ENCODE data around the gene MTOR. TPM values are rescaled to one million over a fixed set of nuclear protein-coding genes. Genes with fewer than 3 reads are reported as not detected.

Gene MTOR
- total RNA-seq, 1 experiment from 2014 or later: 30.0 TPM

DNA sequence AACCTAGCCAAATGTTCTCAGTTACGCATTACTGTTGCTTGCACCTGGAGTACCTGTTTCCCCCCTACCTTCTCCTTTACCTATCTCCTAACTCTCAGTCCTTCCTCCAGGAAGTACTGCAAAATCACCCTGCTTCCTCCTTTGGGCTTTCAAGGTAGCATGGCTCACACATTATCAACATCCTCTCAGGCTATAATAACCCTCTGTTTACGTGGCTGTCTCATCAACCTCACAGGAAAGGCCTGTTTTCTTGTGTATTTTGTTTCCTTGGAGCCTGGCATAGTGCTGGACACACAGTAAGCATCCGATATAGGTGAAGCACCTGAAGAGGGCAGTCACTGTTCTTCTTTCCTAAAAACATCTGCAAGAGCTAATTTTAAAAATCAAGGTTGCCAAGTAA lies 105.9 kb downstream of the MTOR start:
- no peak for DNase-seq (ENCODE audit: extremely low read depth, low read depth)

- DNase-seq (ENCODE audit: extremely low read depth, low read depth): no peak
Observed at GRCh38 chr1:11153184-11153583, 109.2 kb downstream of the MTOR start.

GRCh38 chr1:11152755-11153154 lies 109.6 kb downstream of the MTOR start:
- DNase-seq (ENCODE audit: extremely low read depth, low read depth): no peak

DNA sequence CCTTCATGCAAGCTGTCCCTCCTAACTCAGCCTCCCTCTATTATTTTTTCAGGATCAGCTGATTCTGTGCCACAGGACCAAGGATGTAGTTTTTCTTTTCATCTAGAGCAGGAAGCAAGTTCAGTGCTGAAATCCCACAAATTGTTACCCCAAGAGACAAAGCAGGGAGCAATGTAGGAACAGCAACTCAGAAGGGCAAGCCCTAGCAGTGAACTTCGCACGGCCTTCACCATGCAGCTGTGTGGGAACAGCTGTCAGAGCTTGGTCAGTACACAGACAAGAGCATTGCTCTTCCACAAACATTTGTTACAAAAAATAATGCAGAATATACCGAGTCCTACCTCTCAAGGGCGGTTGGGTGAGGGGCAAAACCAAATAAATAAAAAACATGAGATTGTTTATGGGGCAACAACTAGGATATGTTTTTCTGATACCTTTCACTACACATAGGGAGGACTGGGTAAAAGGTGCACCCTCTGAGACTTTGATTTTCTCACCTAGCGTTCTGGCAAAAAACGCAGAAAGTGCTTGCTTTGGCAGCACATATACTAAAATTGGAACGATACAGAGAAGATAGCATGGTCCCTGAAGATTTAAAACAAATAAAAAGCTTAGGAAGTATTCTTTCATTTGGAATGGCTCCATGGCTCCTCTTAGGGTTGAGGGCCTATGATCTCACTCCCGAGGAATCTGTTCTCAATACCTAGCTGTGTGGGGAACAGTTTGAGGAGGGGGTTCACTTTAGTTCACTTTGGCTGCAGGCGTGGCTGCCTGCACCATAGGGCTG lies 110.3 kb downstream of the MTOR start:
- no peak for DNase-seq (ENCODE audit: extremely low read depth, low read depth)

- DNase-seq (ENCODE audit: extremely low read depth, low read depth): no peak
Observed at GRCh38 chr1:11151114-11151513, 111.2 kb downstream of the MTOR start.

DNA sequence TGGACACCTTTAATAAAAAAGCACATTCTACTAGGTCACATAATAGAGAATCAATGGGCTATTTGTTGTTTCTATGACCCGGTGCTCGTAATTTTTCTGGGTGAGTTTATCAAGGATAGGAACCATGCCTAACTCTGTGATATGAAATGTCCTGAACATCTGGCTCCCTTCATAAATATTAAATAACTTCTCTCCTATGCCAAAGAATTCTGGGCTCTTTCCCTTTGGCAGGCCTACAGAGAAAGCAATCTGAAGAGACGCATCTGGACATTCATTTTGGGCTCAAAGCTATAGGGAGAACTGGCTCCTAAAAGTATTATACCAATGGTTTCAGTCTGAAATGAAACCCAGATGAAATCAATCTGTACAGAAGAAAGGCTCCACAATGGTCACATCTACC lies 112.0 kb downstream of the MTOR start:
- no peak for DNase-seq (ENCODE audit: extremely low read depth, low read depth)

DNA sequence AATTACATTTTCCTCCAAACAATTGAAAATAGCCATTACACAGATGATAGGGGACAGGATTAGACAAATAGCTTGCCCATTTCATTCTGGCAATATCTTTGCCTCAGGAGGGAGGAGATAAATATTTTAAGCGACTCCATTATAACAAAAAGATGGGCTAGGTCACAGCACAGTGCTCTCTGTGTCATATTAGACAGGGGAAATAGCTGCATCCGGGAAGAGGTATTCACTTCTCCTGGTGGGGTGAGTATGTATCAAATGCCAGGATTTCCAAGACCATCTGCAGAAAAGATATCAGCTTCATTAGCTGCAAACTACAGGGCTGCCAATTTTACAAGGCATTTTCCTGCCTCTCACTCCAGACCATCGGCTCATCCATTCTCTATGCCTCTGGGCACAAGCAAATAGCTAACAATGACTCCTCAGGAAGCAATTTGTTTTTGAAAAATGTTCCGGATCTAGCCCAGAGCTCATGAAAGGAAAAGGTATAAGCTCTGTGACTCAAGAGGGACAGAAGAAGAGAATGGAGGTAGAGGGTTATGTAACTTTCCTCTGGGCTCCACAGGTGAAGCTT lies 115.1 kb downstream of the MTOR start:
- no peak for DNase-seq (ENCODE audit: extremely low read depth, low read depth)

DNA sequence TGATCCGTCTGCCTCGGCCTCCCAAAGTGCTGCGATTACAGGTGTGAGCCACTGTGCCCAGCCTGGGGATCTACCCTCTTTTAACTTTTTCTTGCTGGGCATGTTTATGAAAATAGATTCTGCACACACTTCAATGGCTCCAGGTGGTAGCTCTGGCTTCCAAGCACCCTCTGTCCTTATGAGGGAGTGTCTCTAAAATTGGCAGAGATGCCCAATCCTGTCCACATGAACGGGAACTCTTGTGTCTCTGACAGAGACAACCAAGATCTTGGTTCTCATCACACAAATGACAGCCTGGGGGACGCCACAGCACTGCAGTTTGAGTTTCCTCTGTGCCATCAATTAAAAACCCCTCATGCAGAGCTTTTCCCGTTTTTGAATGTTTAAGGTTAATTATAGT lies 116.6 kb downstream of the MTOR start:
- no peak for DNase-seq (ENCODE audit: extremely low read depth, low read depth)

DNA sequence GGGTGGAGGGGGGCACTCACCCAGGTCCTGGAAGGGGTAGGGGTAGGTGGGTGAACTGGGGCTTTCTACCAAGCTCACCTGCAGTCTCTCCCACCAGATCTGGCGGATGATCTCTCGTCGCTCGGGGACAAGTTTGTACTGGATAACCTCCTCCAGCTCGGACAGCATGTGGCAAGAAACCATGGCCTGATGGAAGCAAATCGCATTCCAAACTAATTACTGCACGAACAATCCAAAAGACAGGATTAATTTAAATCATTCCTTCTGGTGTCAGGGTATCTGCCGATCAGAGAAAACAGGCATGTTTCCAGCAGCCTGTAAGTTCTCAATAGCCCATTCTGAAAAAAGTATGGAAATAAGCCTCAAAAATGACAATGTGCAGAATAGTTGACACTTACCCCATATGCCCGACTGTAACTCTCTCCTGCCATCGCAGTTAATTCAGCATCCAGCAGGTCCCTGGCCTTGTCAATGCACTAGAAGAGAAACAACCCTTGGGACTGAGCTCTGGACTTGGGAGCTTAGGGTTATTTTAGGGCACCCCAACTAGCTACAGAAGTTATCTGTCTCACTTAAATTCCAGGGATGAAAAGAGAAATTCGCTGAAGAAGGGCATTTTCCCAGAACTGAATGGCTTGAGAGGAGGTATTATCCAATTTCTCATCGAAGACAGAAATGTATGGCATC lies 117.6 kb downstream of the MTOR start:
- DNase-seq (ENCODE audit: extremely low read depth, low read depth): no peak

GRCh38 chr1:11143907-11144306 lies 118.4 kb downstream of the MTOR start:
- no peak for DNase-seq (ENCODE audit: extremely low read depth, low read depth)

DNA sequence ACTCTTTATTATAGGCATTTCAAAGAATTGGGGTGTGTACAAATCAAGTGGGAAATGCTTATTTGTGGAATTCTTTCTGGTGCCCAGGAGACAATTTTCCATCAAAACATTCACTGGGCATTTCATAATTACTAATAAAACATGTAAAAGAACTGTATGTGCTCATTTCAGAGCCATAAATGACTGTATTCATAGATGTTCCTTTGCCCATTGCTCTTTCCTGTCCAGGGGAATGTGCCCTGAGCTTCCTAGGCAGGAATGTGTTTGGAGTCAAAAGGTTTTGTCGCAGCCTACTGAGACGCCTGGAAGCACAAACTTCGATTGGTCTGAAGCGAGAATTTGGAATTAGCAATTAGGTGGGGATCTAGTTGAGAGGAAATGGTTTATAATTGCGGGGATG lies 119.0 kb downstream of the MTOR start:
- no peak for DNase-seq (ENCODE audit: extremely low read depth, low read depth)

DNA sequence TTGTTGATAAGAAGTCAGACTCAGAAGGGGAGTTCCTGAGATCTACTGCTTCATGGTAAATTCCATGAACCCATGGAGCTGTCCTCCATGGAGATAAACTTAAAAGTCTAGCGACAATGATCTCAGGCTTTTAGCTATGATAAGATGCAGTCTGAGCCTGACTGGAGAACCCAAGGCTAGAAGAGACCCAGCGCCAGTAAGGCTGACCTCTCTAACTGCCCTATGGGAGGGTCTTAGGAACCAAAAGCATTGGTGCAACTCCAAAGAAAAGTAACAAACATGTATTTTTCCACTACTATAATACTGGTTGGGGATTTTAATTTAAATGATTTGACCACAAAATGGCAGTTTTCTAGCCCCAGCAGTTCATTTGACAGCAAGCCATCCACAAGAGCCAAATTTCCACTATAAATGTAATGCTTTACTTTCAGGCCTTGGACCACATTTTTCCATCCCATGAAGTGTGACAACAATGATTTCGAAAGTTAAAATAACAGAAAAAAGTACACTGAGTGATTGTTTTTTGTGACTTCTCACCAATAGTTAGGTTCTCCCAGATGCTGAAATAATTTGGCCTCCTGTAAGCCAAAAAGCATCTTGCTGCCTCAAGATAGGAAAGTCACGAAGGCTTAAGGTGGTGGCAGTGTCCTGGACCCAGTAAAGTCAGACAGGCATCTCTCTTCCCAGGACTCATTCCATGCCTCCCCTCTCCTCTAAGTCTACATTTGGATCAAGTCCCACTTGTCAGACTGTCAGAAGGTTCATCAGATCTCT lies 119.5 kb downstream of the MTOR start:
- DNase-seq (ENCODE audit: extremely low read depth, low read depth): no peak

- DNase-seq (ENCODE audit: extremely low read depth, low read depth): no peak
Observed at GRCh38 chr1:11138952-11139351, 123.4 kb downstream of the MTOR start.

GRCh38 chr1:11138029-11138428 lies 124.3 kb downstream of the MTOR start:
- no peak for DNase-seq (ENCODE audit: extremely low read depth, low read depth)

GRCh38 chr1:11134898-11135266 lies 127.5 kb downstream of the MTOR start:
- DNase-seq (ENCODE audit: extremely low read depth, low read depth): no peak

DNA sequence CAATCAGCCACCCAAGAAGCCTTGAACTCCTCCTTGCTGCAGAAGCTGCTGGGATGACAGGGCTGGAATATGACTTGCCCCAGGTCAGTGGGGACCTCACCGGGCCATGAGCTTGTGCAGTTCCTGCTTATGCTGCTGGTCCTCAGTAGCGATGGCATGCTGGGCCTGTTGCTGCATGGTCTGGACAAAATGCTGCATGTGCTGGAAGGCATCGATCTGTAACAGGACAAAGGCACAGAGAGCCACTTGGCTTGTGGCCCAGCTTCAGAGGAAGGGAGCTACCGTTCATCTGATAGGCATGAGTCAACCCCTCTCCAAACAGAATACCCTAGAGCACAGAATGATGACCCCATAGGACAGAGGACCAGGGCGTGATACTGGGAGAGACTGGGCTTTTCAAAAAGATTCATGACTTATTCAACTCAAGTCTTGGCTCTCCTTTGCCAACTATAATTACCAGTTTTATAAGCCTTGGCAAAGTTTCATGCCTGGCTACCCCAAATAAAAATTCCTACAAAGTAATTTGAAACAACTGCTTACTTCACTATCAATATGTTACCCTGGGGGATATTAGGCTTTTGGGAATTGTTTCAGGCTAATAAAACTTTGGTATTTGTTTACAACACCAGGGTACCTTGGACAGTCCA lies 128.0 kb downstream of the MTOR start:
- DNase-seq (ENCODE audit: extremely low read depth, low read depth): no peak

DNA sequence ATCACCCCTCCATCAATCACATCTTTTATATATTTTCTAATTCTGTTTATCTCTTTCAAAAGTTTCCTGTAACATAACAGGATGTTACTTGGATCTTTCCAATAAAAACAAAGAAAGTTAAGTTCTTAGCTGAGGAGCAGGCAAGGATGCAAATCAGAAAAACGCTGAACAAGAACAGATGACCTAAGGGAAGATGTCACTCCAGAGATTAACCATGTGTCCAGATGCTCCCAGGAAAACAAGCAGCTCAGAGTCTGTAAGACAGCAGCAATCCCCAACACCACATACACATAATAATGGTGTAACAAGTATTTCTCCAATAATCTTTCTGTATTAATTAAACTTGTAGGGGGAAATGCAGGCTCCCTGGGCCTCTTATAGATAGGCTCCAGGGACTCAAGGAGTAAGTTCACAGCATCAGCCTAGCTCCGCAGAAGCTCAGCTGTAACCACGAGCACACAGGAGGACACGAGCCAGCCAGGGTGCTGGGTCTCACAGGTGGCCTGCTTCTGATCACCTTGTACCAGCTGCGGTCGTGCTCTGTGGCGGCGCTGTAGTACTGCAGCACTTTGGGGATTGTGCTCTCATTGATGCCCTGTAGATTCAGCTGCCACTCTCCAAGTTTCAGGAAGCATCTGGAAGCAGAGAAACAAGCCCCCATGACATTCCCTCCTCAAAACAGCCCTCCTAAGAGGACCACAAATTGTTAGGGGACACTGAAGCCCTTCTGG lies 129.6 kb downstream of the MTOR start:
- DNase-seq (ENCODE audit: extremely low read depth, low read depth): no peak

DNA sequence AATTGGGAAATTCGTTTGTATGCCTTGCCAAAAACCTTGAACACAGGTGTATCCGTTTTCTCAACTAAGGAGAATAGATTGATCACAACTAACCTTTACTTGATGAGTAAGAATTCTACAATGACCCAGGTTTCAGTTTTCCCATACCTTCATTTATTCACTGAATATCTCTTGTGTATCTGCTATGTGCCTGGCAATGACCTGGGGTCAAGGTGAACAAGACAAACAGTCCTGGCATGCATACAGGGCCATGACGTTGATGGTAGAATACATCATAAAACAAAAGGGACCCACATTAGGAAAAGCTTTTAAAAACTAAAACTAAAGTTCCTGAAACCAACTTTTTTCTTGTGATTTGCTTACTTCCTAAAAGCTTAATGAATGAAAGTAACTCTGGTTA lies 130.5 kb downstream of the MTOR start:
- no peak for DNase-seq (ENCODE audit: extremely low read depth, low read depth)

- no peak for DNase-seq (ENCODE audit: extremely low read depth, low read depth)
Observed at GRCh38 chr1:11130406-11130805, 131.9 kb downstream of the MTOR start.

Data from NCI-H460 (cell line).